ENCODE data around the gene UQCC5.

DNA sequence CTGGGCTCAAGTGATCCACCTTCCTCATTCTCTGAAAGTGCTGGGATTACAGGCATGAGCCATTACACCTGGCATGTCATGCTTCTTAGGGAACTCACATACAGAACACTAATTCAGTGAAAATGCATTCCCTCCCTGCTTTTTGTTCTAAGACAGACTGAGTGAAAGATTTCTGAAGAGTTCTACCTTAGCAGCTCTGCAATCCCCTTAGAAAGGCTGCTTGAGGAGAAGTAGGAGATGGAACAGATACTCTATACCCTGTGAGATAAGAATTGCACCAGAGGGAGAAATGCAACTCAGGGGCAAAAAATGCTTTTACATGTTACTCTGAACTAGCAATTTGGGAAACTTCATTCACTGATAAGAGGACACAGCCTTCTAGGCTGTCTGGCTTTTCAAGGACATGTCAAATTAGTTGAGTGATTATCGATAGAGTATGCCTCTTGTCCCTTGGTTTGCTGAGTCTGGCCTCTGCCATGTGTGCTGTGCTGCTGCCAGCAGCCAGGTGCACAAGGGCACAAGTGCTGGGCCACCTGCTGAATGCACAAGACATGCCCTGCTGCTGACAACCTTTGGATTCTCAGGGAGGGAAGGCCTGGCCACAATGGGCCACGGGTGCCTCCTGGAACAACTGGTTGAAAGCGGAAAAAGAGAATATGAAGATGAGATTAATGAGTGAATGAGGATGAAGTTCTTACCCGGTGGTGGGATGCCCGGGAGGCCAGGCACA lies 17.8 kb downstream of the UQCC5 start:
- TF ChIP-seq CTCF (IDR thresholded peaks at IDR 0.05), result no peak
- no peak for TF ChIP-seq POLR2A (IDR thresholded peaks at IDR 0.05)

All from lower leg skin (tissue), 3 donors.